ENCODE results near the gene PPP2R5C. TPM values are rescaled to one million over a fixed set of nuclear protein-coding genes. Genes with fewer than 3 reads are reported as not detected.

PPP2R5C gene
- total and polyA plus RNA-seq, 9 of the 15 experiments (the other 6 are each of a cell fraction or from before 2014, with no cell fraction given): 284 to 617 (median 395) TPM

DNA sequence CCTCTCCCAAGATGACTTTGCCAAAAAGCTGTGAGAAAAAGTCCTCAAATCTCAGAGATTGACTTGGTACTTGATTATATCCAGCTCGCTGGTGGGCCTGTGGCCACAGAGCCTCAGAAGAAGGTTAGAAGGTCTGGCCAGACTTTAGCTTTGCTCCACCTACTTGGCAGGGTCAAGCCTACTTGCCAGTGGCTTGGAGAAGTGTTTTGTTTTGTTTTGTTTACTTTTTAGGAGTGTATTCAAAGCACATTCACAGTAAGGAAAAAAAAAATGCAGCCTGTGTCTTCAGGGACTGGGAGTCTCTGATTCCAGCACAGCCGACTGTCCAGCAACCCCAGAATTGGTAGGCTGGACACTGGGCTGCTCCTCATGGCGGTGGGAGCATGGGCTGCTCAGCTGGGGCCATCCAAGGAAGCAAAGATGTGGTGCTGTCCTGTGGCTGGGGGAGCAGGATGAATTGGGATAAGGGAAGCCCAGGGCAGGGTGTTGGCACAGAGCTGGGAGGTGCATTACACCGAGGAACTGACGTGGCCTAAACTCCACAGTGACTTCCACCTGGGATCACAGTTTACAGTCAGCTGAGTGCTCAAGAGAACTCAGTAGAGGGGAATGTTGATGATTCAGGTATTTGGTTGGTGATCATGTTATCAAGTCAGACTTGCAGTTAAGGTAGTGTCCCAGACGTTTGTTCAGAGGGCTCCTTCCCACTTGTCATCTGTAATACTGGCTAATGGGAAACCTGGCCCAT is 73.5 kb downstream of the PPP2R5C start:
- FAIRE-seq: no peak
- intact Hi-C loops (cut with micrococcal nuclease): no loop called here
- CTCF ChIA-PET (ENCODE audit: low intra/inter-chr PET ratio): no interaction called here

GRCh38 chr14:101835566-101835965 is 74.1 kb downstream of the PPP2R5C start:
- no TSS peak for BruUV-seq (replicated peaks)
- in situ Hi-C loops (cut with MboI): no loop called here
- 94% methylated on average over 11 of the region's 11 CpGs for WGBS (ENCODE audit: insufficient coverage, low coverage, missing lambda C conversion rate)
- Histone ChIP-seq H3K79me2 (ENCODE audit: control insufficient read depth, insufficient read depth, low read length) (peaks cover 89% of the 10 kb centered on the region), H3K9me1 (ENCODE audit: control insufficient read depth, insufficient read depth, low read length) (no peaks in the 10 kb centered on the region), H4K20me1 (replicated peaks; ENCODE audit: control insufficient read depth, insufficient read depth, low read length) (peaks cover 12% of the 10 kb centered on the region), H3K4me1 (replicated peaks in 1 of 2; ENCODE audit: control insufficient read depth in 2 of 2, insufficient read depth in 2 of 2, low read length in 2 of 2) (peaks cover 0 to 3% of the 10 kb centered on the region in 2 experiments; a peak in 3 of 5 replicates), H3K9ac (ENCODE audit: insufficient read depth in 1 of 2, low read depth in 2 of 2, low read length in 2 of 2) (peak overlapping the region in 1 of 2 experiments; percentile 63; a peak in 1 of 4 replicates), H3K4me2 (ENCODE audit: insufficient read depth, low read length) (no peak overlapping the region), H3K36me3 (ENCODE audit: control insufficient read depth, insufficient read depth, low read length) (peaks cover 75% of the 10 kb centered on the region; the same call in 2 of the 3 replicates), H3K27me3 (ENCODE audit: control insufficient read depth in 2 of 2, insufficient read depth in 2 of 2, low read length in 2 of 2) (no peaks in the 10 kb centered on the region), H3K27ac (ENCODE audit: extremely low read depth, low read depth, low read length) (no peak overlapping the region), H2AFZ (ENCODE audit: low read depth, low read length) (no peak overlapping the region), H3K4me3 (no peak overlapping the region), H3K9me3 (replicated peaks; ENCODE audit: control insufficient read depth, insufficient read depth, low read depth, low read length) (no peaks in the 10 kb centered on the region)
- intact Hi-C loops (cut with micrococcal nuclease): no loop called here
- TF ChIP-seq NFIC (IDR thresholded peaks at IDR 0.05) (no peak), RFX1 (IDR thresholded peaks at IDR 0.05) (no peak), POLR2G (IDR thresholded peaks at IDR 0.05; ENCODE audit: low read depth, low read length) (peak; percentile 34; the same call in 1 of the 2 replicates), IRF2 (CRISPR knock-in tag; IDR thresholded peaks at IDR 0.05) (no peak)
- TF ChIP-seq, protein P1, sequence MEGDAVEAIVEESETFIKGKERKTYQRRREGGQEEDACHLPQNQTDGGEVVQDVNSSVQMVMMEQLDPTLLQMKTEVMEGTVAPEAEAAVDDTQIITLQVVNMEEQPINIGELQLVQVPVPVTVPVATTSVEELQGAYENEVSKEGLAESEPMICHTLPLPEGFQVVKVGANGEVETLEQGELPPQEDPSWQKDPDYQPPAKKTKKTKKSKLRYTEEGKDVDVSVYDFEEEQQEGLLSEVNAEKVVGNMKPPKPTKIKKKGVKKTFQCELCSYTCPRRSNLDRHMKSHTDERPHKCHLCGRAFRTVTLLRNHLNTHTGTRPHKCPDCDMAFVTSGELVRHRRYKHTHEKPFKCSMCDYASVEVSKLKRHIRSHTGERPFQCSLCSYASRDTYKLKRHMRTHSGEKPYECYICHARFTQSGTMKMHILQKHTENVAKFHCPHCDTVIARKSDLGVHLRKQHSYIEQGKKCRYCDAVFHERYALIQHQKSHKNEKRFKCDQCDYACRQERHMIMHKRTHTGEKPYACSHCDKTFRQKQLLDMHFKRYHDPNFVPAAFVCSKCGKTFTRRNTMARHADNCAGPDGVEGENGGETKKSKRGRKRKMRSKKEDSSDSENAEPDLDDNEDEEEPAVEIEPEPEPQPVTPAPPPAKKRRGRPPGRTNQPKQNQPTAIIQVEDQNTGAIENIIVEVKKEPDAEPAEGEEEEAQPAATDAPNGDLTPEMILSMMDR (IDR thresholded peaks at IDR 0.05 in 2 of 3, conservative IDR thresholded peaks at IDR 0.05 in 1 of 3; ENCODE audit: insufficient read depth in 2 of 3, low read depth in 1 of 3, low read length in 3 of 3): no peak
- ChIA-PET CTCF (ENCODE audit: low intra/inter-chr PET ratio) (no interaction called here), POLR2A (interaction anchor here (1.5 kb wide), 1 partner anchor 12 kb away, joined by 4 read pairs; no protein-coding TSS in a partner anchor)
- DNase-seq (ENCODE audit: extremely low read depth in 1 of 4, low spot score in 3 of 4) (no peak), FAIRE-seq (no peak), ATAC-seq (no peak)

More for the DNA sequence above, 73.5 kb downstream of the PPP2R5C start:
- TF ChIP-seq CBX3 (IDR thresholded peaks at IDR 0.05; ENCODE audit: borderline replicate concordance in 1 of 2, low read length in 2 of 2) (no peak), RBM22 (IDR thresholded peaks at IDR 0.05; ENCODE audit: low read depth, low read length, poor library complexity, severe bottlenecking) (peak; percentile 31)
- Histone ChIP-seq H3K4me2 (ENCODE audit: insufficient read depth, low read length) (no peak overlapping the region), H3K79me2 (ENCODE audit: control insufficient read depth, insufficient read depth, low read length) (peaks cover 90% of the 10 kb centered on the region), H3K9me3 (replicated peaks; ENCODE audit: control insufficient read depth, insufficient read depth, low read depth, low read length) (no peaks in the 10 kb centered on the region), H3K27me3 (ENCODE audit: control insufficient read depth in 2 of 2, insufficient read depth in 2 of 2, low read length in 2 of 2) (no peaks in the 10 kb centered on the region), H3K9me1 (ENCODE audit: control insufficient read depth, insufficient read depth, low read length) (no peaks in the 10 kb centered on the region), H3K4me1 (replicated peaks in 1 of 2; ENCODE audit: control insufficient read depth in 2 of 2, insufficient read depth in 2 of 2, low read length in 2 of 2) (peaks cover 0 to 3% of the 10 kb centered on the region in 2 experiments; a peak in 3 of 5 replicates), H3K4me3 (no peak overlapping the region), H2AFZ (ENCODE audit: low read depth, low read length) (no peak overlapping the region), H3K36me3 (ENCODE audit: control insufficient read depth, insufficient read depth, low read length) (peaks cover 76% of the 10 kb centered on the region; the same call in 2 of the 3 replicates), H3K9ac (ENCODE audit: insufficient read depth in 1 of 2, low read depth in 2 of 2, low read length in 2 of 2) (no peak overlapping the region), H3K27ac (ENCODE audit: extremely low read depth, low read depth, low read length) (no peak overlapping the region), H4K20me1 (replicated peaks; ENCODE audit: control insufficient read depth, insufficient read depth, low read length) (peaks cover 10% of the 10 kb centered on the region)
- WGBS (ENCODE audit: insufficient coverage, low coverage, missing lambda C conversion rate): 79% methylated on average over 5 of the region's 6 CpGs
- in situ Hi-C loops (cut with MboI): no loop called here
- no TSS peak for BruUV-seq (replicated peaks)
- POLR2A ChIA-PET: interaction anchor here (0.7 kb wide), 1 partner anchor 25 kb away, joined by 3 read pairs; no protein-coding TSS in a partner anchor
- DNase-seq (ENCODE audit: extremely low read depth in 1 of 4, low spot score in 3 of 4): no peak
- no peak for ATAC-seq
